Stimulated activated naive CD8-positive, alpha-beta T cell treated with anti-CD3 and anti-CD28 coated beads, Interleukin-15, Interleukin-2, amounts not matched to agents 100 ng/mL and 50 ng/mL, for 24 hours (primary cell): ENCODE data around the gene FAM20B.

Experiments used
- H3K27ac Mint-ChIP-seq: one replicate; pipeline ENCODE4 v1.8.0; 2021; ENCODE audit warnings: mild to moderate bottlenecking, mixed read lengths
- H3K27me3 Mint-ChIP-seq: one replicate; pipeline ENCODE4 v1.8.0; 2021; ENCODE audit warnings: mixed read lengths
- H3K36me3 Mint-ChIP-seq: one replicate; pipeline ENCODE4 v1.8.0; 2021; ENCODE audit warnings: low read depth, mixed read lengths
- H3K4me1 Mint-ChIP-seq: one replicate; pipeline ENCODE4 v1.8.0; 2021; ENCODE audit warnings: low read depth, mixed read lengths
- H3K4me3 Mint-ChIP-seq: one replicate; pipeline ENCODE4 v1.8.0; 2021; ENCODE audit warnings: mild to moderate bottlenecking, mixed read lengths
- H3K9me3 Mint-ChIP-seq: one replicate; pipeline ENCODE4 v1.8.0; 2021; ENCODE audit warnings: mixed read lengths

FAM20B gene

DNA sequence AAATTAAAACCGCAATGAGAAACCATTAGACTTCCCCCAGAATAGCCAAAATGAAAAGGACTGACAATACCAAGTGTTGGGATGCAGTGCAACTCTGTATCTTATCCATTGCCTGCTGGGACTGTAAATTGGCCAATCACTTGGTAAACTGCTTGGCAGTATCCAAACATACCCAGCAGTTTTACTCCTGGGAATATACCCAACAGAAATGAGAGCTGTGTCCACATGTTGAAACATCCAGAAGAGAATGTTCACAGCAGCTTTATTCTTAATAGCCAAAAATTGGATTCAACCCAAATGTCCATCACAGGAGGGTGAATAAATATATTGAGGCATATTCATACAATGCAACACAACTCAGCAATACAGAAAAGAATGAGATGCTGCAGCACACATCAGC, 13.7 kb upstream of the FAM20B start:
- Mint-ChIP-seq H3K36me3 (no peaks in the 10 kb centered on the region), H3K4me1 (no peaks in the 10 kb centered on the region), H3K27ac (no peak overlapping the region), H3K27me3 (no peaks in the 10 kb centered on the region), H3K9me3 (no peaks in the 10 kb centered on the region), H3K4me3 (no peak overlapping the region)

- Mint-ChIP-seq H3K27me3 (no peaks in the 10 kb centered on the region), H3K9me3 (no peaks in the 10 kb centered on the region), H3K4me1 (no peaks in the 10 kb centered on the region), H3K36me3 (no peaks in the 10 kb centered on the region), H3K27ac (no peak overlapping the region), H3K4me3 (no peak overlapping the region)
These were observed 11.6 kb upstream of the FAM20B start for GRCh38 chr1:179014123-179014522.

GRCh38 chr1:179015396-179015795, 10.3 kb upstream of the FAM20B start:
- Mint-ChIP-seq H3K9me3 (no peaks in the 10 kb centered on the region), H3K27ac (no peak overlapping the region), H3K27me3 (no peaks in the 10 kb centered on the region), H3K4me3 (no peak overlapping the region), H3K36me3 (no peaks in the 10 kb centered on the region), H3K4me1 (no peaks in the 10 kb centered on the region)

GRCh38 chr1:179016706-179017382, 8.8 kb upstream of the FAM20B start:
- H3K9me3 Mint-ChIP-seq, result no peaks in the 10 kb centered on the region
- no peak overlapping the region for H3K27ac Mint-ChIP-seq
- H3K4me3 Mint-ChIP-seq, result no peak overlapping the region
- no peaks in the 10 kb centered on the region for H3K36me3 Mint-ChIP-seq
- no peaks in the 10 kb centered on the region for H3K27me3 Mint-ChIP-seq
- no peaks in the 10 kb centered on the region for H3K4me1 Mint-ChIP-seq

GRCh38 chr1:179017383-179018326, 8.0 kb upstream of the FAM20B start:
- no peaks in the 10 kb centered on the region for H3K4me1 Mint-ChIP-seq
- H3K27me3 Mint-ChIP-seq, result no peaks in the 10 kb centered on the region
- H3K27ac Mint-ChIP-seq, result no peak overlapping the region
- no peaks in the 10 kb centered on the region for H3K9me3 Mint-ChIP-seq
- H3K36me3 Mint-ChIP-seq, result no peaks in the 10 kb centered on the region
- no peak overlapping the region for H3K4me3 Mint-ChIP-seq

DNA sequence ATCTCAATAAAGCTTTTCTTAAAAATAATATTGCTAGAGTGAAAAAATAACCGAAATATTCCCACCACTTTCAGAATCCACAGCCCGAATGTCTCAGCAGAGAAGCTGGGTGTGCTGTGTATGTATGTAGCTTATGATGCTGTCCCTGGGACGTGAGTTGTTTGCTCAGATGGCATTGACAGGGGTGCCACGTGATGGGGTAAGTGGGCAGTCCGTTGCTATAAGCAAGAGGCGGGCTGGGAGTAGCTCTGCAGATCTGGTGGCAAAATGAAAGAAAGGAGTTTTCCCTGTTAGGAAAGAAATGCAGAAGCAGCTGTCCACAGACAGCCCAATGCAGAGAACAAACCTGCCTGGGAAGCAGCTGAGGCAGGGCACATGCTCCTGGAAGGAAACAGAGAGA, 3.8 kb upstream of the FAM20B start:
- Mint-ChIP-seq H3K9me3 (no peaks in the 10 kb centered on the region), H3K4me1 (peaks cover 4% of the 10 kb centered on the region), H3K36me3 (no peaks in the 10 kb centered on the region), H3K4me3 (no peak overlapping the region), H3K27me3 (no peaks in the 10 kb centered on the region), H3K27ac (no peak overlapping the region)

DNA sequence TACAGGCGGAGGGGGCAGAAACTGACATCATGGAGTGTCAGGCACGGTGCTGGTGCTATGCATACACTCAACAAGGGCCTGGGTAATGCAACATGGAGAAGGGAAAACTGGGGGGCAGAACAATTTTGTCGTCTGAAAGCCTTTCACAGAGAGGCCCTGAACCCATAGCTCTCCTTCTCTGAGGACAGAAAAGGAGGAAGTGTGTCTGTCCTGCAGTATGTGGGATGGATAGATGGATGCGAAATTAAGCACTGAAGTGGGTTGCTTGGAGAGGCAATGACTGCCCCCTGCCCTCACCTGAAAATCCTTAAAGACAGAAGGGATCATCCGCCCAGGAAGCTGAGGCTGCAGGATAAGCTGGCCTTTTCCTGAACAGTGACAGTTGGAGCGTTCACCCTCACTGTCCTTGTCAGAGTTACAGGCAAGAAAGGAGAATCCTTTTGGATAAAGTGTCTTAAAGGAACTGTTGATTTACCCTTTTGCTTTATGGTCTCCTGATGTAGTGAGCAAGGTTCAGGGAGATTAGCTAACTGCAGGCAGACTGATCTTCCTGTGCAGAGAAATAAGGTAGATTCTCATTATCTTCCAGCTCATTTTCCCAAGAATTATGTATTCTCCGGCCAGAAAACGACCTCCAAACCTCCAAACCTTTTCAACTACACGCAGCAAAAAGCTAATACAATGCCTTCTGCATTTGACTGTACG, 1.6 kb upstream of the FAM20B start:
- H3K27ac Mint-ChIP-seq, result no peak overlapping the region
- H3K27me3 Mint-ChIP-seq, result no peaks in the 10 kb centered on the region
- no peaks in the 10 kb centered on the region for H3K36me3 Mint-ChIP-seq
- no peak overlapping the region for H3K4me3 Mint-ChIP-seq
- H3K4me1 Mint-ChIP-seq, result peaks cover 24% of the 10 kb centered on the region
- H3K9me3 Mint-ChIP-seq, result no peaks in the 10 kb centered on the region

- H3K9me3 Mint-ChIP-seq, result no peaks in the 10 kb centered on the region
- peaks cover 43% of the 10 kb centered on the region for H3K4me1 Mint-ChIP-seq
- no peaks in the 10 kb centered on the region for H3K27me3 Mint-ChIP-seq
- no peaks in the 10 kb centered on the region for H3K36me3 Mint-ChIP-seq
- peak overlapping the region; percentile 95 for H3K27ac Mint-ChIP-seq
- peak overlapping the region; percentile 97 for H3K4me3 Mint-ChIP-seq
These were observed 500 bp downstream of the FAM20B start for GRCh38 chr1:179025975-179026812.

GRCh38 chr1:179026813-179027669, 1.3 kb downstream of the FAM20B start:
- Mint-ChIP-seq H3K27ac (peak overlapping the region; percentile 95), H3K36me3 (no peaks in the 10 kb centered on the region), H3K4me1 (peaks cover 51% of the 10 kb centered on the region), H3K4me3 (peak overlapping the region; percentile 97), H3K27me3 (no peaks in the 10 kb centered on the region), H3K9me3 (no peaks in the 10 kb centered on the region)

- no peak overlapping the region for H3K4me3 Mint-ChIP-seq
These were observed 3.6 kb downstream of the FAM20B start for GRCh38 chr1:179029321-179029759.

DNA sequence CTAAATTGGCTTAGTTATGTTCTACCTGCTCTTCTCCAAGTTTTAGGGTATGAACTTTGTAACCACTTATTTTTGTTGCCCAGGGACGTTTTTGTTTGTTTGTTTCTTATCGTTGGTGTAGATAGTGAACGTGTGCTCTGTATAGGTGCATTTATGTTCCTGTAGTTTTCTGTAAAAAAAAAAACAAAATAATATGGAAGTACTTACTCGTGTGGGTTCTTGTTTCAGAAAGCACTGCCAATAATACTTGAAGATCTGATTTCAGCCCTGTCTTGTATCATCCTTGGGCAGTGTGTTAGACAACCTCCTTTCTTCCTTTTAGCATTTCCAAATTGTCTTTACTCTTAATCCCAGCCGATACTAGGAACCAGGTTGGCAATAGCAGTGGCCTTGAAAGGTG, 4.4 kb downstream of the FAM20B start:
- Mint-ChIP-seq H3K4me3 (no peak overlapping the region), H3K9me3 (no peaks in the 10 kb centered on the region), H3K36me3 (no peaks in the 10 kb centered on the region), H3K27ac (no peak overlapping the region), H3K27me3 (no peaks in the 10 kb centered on the region), H3K4me1 (peaks cover 77% of the 10 kb centered on the region)

More at GRCh38 chr1:179029321-179029759, 3.6 kb downstream of the FAM20B start:
- Mint-ChIP-seq H3K27me3 (no peaks in the 10 kb centered on the region), H3K4me1 (peaks cover 69% of the 10 kb centered on the region), H3K9me3 (no peaks in the 10 kb centered on the region), H3K27ac (no peak overlapping the region), H3K36me3 (no peaks in the 10 kb centered on the region)

DNA sequence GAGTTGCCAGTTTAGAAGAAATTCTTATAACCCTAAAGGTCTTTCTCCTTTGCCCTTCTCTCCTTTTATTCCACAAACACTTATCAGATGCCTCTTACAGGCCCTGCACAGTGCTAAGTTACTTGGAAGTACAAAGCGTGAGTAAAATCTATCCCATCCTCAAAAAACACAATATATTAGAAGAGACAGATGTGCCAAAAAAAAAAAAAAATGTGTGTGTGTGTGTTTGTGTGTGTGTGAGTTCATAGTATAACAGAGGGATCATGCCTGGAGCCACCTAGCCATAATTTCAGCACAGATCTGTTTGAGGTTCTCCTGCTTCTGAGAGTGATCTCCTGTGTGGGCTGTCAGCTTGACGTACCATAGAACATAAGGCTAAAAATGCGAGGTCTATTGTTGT, 5.0 kb downstream of the FAM20B start:
- Mint-ChIP-seq H3K4me1 (peaks cover 82% of the 10 kb centered on the region), H3K27ac (no peak overlapping the region), H3K9me3 (no peaks in the 10 kb centered on the region), H3K27me3 (no peaks in the 10 kb centered on the region), H3K36me3 (no peaks in the 10 kb centered on the region), H3K4me3 (no peak overlapping the region)

- no peaks in the 10 kb centered on the region for H3K27me3 Mint-ChIP-seq
- H3K4me1 Mint-ChIP-seq, result peaks cover 88% of the 10 kb centered on the region
- H3K9me3 Mint-ChIP-seq, result no peaks in the 10 kb centered on the region
- no peak overlapping the region for H3K27ac Mint-ChIP-seq
- no peaks in the 10 kb centered on the region for H3K36me3 Mint-ChIP-seq
- no peak overlapping the region for H3K4me3 Mint-ChIP-seq
These were observed 5.6 kb downstream of the FAM20B start for GRCh38 chr1:179031284-179031683.
